Ramos (cell line): ENCODE data around the gene LMX1B.
"Not testable (repeated sequence)": the region's sequence is repeated elsewhere in the genome, so short reads cannot be mapped to it uniquely, and the experiment has no call there.

Experiments used
- in situ Hi-C: fragments of 300-500 bp; cut with MboI; formaldehyde crosslinking; loops from one replicate; pipeline ENCODE4 v1.14.3; 2022; ENCODE audit warnings: low sequenced_read_pairs; ENCODE audit not compliant: unreplicated experiment

Gene LMX1B

DNA sequence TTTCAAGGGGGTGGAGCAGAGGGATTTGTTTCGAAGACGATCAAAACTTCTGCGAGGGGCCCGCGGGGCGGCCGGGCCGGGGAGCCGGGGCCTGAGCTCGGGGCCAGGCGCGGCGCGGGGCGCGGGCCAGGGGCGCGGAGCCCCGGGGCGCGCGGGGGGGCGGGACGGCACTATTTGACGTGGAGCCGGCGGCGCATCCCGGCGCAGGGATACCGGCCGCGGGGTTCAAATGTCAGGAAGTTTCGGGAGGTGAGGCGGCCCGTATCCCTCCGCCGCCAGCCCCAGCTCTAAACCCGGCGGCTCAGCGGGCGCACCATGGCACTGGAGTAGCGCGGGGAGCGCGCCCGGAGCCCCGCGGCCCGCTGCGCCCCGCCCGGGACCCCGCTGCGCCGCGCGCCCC lies at the start of gene LMX1B:
TSS of gene LMX1B (plus strand) at position 278 of the 400 bp plus-strand sequence. CDS start 522 bp downstream, outside the sequence.
- in situ Hi-C loops = no loop called here

DNA sequence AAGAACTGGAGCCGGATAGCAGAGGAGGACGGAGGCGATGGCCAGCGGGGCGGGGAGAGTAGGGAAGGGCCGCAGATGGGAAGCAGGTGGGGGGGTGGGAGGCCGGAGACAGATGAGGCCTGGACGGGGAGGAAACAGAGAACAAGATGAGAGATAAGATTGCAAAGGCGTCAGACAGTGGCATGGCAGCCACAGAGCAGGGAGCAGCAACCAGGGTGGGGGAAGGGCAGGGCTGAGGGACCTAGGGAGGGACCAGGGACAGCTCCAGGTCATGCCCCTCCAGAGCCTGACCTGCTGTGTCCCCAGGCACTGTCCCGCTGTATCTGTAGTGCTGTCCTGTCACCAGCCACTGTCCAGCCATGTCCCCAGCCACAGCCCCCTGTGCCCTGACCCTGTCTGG lies 49.6 kb upstream of the LMX1B start:
- in situ Hi-C loops = no loop called here

DNA sequence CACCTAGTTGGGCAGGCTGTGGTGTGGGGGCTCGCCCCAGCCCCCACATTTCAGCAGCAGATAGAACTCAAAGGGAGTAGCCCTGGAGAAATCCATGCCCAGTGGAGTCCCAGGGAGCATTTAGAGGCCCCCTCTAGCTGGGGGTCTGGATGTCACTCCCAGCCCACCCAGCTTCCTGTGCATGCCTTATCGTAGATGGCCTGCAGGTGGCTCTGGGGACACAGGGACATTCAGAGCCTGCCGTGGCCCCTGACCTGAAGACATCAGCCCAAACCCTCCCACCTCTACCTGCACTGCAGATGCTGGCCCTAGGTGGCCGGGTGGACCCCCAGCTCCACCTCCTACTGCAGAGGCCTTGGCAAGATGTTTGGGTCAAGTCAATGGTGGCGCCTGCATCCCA lies 49.0 kb upstream of the LMX1B start:
- in situ Hi-C loops = no loop called here

DNA sequence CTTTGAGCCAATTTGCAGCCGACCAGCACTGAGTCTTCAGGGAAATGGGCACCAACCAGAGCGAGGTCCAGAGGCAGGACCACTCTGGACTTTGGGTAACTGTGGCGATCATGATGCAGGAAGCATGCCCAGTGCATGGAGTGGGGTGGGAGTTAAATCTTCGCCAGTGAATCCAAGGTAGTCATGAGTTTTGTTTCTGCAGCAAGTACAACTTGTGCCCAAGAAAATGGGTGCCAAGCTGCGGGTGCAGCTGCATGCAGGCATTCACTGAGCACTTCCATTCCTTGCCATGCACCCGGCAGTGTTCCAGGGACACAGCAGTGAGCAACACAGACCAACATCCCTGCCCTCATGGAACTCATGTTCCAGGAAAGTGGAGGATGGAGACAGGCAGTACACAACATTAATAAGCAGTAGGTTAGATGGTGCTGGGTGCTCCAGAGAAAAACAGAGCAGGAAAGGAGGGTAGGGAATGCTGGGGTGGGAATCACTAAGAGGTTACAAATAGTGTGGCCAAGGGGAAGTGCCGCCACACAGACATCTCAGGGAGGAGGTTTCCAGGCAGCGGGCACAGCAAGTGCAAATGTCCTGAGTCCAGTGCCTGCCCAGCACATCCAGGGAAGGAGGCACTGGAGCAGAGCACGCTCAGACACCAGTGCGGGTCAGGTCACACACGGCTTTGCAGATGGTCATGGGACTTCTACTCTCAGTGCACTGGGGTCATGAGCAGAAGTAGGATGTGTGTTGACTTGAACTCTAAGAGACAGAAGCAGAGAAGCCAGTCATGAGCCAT lies 48.2 kb upstream of the LMX1B start:
- in situ Hi-C loops = no loop called here

DNA sequence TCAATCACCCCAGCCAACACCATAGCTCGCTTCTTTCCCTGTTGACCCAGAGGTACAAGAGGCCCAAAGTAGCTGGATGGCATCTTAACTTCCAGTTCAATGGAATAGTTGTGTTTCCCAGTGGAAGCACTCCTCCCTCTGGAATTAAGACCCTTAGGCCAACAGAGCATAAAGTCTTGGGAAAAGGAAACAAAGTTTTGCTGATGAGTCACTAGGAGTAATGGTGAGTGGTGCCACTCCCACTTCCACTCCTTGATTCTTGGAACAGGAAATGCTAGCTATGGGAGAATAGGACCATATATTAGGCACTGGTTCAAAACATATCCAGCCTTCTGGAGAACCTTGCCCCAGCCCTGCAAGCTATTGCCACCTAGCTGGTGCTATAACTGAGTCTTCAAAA lies 44.7 kb upstream of the LMX1B start:
- in situ Hi-C loops = no loop called here

DNA sequence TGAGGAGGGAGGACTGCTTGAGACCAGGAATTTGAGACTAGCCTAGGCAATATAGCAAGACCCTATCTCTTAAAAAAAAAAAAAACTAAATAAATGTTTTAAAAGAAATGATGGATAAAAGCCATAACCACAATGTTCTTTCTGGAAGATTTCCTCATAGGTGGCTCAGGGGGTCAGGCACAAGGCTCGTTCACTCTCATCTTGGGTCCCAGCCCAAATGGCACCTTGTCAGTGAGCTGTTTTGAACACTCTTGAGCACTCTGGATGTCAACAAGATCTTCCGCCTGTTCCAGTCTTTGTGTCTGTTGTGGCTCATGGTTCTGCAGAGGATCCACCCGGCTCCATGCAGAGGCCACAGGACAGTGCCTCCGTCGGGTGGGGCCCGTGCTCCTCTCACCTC lies 35.7 kb upstream of the LMX1B start:
- in situ Hi-C loops = no loop called here

DNA sequence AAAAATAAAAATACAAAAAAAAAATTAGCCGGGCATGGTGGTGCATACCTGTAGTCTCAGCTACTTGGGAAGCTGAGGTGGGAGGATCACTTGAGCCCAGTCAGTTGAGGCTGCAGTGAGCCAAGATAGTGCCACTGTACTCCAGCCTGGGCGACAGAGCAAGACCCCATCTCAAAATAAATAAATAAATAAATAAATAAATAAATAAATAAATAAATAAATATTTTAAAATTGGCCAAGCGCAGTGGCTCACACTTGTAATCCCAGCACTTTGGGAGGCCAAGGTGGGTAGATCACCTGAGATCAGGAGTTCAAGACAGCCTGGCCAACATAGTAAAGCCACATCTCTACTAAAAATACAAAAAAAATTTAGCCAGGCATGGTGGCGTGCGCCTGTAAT lies 33.4 kb upstream of the LMX1B start:
- in situ Hi-C loops = not testable (repeated sequence)

DNA sequence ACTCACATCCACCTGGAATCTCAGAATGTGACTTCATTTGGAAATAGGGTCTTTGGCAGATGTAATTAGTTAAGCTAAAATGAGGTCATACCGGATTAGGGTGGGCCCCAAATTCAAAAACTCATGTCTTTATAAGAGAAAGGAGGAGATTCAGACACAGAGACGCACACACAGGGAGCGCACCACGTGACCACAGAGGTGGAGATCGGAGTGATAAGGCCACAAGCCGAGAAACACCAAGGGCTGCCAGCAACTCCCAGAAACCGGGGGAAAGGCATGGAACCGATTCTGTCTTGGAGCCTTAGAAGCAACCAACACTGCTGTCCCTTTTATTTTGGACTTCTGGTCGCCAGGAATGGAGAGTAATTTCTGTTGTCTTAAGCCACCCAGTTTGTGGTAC lies 31.8 kb upstream of the LMX1B start:
- in situ Hi-C loops = no loop called here

DNA sequence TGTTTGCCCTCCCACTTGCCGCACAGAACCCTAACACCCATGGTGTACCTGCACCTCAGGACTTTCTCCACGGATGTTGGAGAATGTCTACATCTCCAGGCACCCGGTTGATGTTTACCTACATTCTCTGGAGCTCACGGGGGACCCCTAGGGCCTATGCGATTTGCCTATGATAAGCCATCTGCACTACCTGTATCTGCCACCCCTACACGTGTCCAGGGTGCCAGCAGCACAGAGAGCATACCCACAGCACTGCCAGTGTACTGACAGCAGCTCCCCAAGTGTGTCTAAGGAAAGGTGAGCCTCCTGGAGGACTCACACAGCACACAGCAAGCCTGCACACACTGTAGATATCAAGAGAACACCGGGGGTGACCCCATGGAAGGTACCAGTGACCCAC lies 31.3 kb upstream of the LMX1B start:
- in situ Hi-C loops = no loop called here

DNA sequence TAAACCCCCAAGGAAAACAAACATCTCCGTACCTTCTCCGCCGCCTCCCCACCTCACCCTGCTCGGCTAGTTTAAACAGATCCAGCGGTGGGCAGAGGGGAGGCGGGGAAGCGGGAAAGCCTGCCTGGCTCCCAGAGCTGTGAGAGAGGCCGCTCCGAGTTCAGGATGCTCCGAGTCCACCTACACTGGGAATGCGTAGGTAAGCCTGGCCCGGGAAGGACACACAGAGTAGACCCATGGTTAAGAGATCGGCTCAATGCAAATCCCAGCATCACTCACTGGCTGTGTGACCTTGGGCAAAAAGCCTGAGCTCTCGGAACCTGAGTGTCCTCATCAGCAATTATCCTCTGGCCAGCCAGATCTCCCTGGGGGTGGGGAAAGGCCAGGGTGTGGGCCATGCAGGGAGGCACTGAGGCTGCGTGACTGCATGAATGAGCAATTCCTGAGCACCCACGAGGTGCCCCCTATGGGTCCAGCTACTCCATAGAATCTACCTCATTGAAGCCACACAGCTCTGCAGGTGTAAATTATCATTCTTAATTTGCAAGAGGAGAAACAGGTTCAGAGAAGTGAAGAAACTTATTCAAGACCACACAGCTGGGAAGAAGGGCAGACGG lies 30.5 kb upstream of the LMX1B start:
- in situ Hi-C loops = no loop called here

DNA sequence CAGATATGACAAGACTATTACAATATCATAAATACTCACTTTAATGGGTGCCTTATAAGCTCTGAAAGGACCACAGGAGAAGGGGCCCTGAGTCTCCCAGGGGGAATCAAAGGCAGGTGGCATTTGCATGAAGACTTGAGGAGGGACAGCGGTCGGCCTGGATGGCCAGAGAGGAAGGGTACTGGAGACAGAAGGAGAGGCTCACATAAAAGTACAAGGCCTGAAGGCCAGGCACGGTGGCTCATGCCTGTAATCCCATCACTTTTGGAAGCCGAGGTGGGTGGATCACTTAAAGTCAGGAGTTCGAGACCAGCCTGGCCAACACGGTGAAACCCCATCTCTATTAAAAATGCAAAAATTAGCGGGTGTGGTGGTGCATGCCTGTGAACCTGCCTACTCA lies 29.1 kb upstream of the LMX1B start:
- in situ Hi-C loops = no loop called here

DNA sequence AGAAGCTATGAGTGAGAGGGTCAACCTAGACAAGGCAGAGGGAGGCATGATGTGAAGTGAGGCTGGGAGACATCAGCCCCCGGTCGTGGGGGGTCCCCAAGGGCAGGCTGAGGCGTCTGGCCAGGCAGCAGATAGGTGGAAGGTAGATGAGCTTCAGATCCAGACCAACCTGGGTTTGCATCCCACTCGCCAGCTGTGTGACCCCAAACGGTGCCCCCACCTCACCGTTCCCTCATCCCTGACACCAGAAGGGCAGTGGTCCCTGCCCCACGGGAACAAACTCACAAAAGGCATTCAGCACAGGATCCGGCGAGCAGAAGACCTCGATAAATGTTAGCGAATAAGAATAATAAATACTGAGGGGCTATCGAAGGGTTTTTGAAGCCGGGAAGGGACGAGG lies 27.5 kb upstream of the LMX1B start:
- in situ Hi-C loops = no loop called here

DNA sequence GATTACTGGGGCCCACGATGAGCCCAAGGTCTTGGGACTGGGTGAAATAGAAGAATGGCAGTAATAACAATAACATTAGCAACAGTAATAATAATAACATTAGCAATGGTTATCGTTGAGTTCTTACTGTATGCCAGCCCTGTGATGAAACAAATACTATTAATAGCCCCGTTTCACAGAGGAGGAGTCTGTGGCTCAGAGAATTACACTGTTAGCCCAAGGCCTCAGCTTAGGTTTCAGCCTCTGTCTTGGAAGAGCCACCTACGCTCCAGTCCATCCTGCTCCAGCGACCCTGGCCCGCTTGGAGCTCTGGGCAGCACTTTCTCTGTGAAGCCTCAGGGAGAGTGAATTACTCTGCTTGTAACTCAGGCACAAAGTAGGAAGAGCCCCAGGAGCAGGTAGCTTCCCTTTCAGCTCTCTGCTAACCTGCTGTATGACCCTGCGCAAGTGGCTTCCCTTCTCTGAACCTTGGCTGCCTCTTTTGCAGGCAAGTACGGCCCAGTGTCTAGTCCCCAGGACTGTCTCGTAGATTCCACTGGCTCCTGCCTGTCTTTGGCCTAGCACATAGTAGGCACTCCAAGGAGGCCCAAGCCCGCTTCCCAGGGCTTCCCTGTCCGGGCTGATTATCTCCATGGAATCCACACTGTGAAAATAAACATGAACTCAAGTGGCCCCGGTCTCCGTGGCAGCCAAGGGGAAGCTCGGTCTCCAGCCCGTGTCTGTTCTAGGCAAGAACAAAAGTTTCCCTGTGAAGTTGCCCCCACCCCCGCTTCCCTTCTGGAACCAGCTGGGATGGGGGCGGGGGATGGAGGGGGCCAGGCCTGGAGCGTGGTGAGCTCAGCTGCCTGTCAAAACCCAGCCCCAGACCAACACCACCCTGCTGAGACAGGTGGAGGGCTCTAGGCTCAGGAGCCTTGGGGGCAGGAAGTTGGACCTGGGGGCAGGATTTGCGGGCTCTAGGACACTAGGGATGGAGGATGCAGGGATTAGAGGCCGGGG lies 26.2 kb upstream of the LMX1B start:
- in situ Hi-C loops = no loop called here

DNA sequence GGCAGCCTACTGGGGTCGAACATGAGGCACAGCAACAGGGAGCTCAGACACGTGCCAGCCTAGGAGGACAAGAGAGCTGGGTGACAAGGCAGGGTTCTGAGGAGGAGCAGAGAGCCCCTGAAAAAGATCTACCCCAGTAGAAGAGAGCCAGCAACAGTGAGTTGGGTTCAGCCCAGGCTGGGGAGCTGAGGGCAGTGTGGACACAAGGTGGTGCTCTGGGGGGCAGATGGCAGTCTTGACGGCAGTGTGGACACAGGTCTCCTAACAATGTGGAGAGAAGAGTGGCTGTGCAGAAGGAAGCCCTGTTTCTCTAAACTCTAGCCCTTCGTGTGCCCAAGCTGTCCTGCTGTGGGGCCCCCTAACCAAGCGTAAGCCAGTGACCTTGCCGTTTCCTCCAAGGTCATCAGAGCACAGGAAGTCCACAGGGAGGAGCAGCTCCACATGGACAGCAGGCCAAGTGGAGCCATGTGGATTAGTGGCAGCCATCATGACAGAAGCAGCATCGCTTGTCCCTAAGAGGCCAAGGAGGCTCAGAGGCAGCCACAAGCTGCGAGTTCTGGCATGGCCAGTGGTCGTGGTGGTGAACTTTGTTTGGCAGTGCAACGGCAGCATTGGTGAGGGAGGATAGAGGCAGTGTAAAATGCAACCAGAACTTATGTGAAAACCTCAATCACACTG lies 25.1 kb upstream of the LMX1B start:
- in situ Hi-C loops = no loop called here

DNA sequence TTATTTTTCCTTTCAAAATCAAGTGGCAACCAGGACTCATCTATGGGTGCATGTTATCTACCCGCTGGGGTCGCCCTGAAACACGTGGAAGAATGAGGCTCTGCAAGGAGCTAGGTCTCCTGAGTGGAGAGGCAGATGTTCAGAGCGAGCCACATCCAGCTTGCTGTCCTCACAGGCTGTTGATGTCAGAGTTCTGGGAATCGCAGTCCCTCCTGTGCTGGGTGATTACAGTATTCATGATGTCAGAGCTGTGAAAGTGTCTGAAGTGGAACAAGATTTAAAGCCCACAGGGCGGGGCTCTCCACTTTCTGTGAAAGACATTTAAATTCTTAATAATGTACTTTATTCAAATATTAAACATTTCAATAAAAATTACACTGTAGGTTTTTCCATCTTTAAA lies 24.4 kb upstream of the LMX1B start:
- in situ Hi-C loops = no loop called here

DNA sequence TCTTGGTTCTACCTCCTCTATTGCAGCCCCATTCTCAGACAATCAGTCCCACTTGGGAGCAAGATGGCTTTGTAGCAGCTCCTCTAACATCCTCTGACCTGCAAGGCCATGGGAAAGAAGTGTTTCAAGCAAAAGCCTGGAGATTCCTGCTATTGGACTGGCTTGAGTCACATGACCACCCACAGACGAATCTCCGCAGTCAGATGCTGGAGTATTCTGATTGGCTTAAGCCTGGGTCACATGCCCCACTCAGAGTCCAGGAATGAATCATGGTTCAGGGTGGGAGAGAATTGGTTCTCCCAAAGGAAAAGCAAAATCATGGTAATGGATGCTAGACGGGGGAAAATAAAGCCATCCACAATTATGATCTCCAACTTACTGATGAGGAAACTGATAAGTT lies 22.6 kb upstream of the LMX1B start:
- in situ Hi-C loops = no loop called here

DNA sequence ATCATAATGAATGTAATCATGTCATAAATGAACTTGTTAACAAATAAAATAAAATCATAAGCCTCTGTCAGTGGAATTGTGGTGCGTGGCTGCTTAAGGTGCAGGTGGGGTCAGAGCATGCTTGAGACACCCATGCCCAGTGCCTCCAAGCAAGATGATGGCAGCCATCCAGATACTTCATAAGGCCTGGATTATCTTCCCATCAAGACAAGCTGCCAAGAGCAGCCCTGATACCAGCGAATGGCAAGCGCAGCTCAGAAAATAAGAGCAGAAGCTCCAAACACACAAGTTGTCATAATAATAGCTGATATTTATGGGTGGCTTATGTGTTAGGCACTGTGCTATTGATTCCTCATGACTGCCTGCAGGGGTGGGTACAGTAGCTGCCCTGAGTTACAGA lies 21.8 kb upstream of the LMX1B start:
- in situ Hi-C loops = no loop called here

DNA sequence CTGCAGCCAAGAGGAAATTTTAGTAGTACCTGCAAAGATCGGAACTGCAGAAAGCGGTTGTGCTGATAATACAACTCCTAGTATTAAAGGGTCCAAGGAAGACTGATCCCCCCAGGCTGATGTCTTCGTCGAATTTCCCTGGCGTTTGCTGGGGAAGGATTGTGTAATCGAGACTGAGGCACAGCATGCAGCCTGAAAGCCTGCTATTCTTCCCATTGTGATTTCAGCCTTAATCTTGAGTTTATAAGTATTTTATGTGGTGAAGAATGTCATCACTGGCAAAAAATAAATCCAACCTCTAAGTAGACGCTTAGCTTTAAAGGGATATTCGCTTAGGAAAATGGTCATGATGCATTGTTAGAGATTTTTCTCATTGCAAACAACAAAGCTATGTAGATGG lies 21.3 kb upstream of the LMX1B start:
- in situ Hi-C loops = no loop called here

DNA sequence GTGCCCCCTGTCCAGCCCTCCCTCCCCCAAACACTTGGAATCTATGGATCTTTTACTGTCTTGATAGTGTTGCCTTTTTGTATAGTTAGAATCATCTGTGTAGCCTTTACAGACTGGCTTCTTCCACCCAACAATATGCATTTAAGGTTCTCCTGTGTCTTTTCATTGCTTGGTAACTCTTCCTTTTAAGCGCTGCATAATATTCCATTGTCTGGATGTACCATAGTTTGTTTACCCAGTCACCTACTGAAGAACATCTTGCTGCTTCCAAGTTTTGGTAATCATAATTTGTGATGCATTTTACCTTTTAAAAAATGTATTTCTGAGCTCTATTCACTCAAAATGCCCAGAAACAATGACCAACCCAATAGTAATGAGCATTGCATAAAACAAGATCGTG lies 17.7 kb upstream of the LMX1B start:
- in situ Hi-C loops = no loop called here

DNA sequence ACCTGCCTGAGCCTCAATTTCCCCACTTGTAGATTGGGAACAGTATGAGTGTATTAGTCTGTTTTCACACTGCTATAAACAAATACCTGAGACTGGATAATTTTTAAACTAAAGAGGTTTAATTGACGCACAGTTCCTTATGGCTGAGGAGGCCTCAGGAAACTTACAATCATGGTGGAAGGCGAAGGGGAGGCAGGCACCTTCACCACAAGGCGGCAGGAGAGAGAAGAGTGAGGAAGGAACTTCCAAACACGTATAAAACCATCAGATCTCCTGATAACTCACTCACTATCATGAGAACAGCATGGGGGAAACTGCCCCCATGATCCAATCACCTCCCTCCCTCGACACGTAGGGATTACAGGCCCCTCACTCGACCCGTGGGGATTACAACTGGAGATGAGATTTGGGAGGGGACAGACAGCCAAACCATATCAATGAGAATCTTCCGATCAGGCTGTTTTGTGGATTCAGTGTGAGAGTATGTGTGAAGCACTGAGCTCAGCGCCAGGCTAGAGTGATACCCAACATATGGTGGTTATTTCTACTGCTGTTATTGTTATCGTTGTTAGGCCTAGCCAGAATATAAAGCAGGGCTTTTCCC lies 14.6 kb upstream of the LMX1B start:
- in situ Hi-C loops = no loop called here
